Neural progenitor cell (in vitro differentiated cells): ENCODE data around the gene CCPG1.

Experiments
- CTCF ChIP-seq: fragments of 200-600 bp; sonication (generic); IDR thresholded peaks from 2 replicates; pipeline ENCODE4 v1.5.1; 2017; ENCODE audit warnings: antibody characterized with exemption, mild to moderate bottlenecking
- EZH2 ChIP-seq: fragments of 200-600 bp; sonication (generic); IDR thresholded peaks from 2 replicates; pipeline ENCODE4 v1.6.1; 2017; ENCODE audit warnings: antibody characterized with exemption, mild to moderate bottlenecking, moderate library complexity
- EZH2phosphoT487 ChIP-seq: fragments of 200-600 bp; sonication (generic); IDR thresholded peaks from 2 replicates; pipeline ENCODE4 v1.6.1; 2017; ENCODE audit warnings: antibody characterized with exemption

GRCh38 chr15:55379095-55379494 is 29.1 kb downstream of the CCPG1 start:
- TF ChIP-seq CTCF (no peak), EZH2phosphoT487 (no peak), EZH2 (no peak)
